EL (cell line): ENCODE measurements around the gene ARFIP1.
"Not testable (repeated sequence)": the region's sequence is repeated elsewhere in the genome, so short reads cannot be mapped to it uniquely, and the experiment has no call there.

Source experiments
- DNase-seq: peaks from one replicate; pipeline ENCODE4 v3.0.0-alpha.2; 2016

ARFIP1 gene

GRCh38 chr4:152847376-152847775 is 67.6 kb downstream of the ARFIP1 start:
- no peak for DNase-seq

DNA sequence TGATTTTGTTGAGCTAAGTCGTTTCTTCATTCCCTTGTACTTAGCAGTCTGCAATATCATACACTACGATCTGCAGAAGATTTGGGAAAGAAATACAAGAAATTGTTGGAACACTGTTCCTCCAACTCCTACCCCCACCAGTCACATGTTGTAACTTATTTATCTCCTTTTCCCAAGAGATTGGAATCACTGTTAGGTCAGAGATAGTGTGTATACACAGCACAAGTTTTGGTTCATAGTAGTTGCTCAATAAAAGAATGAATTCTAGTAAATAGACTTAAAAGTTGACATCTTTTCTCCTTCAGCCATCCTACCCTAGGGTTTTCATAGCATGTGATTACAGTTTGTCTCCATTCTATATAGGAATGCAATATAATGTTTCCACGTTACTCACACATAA is 68.8 kb downstream of the ARFIP1 start:
- DNase-seq, result no peak

- no peak for DNase-seq
Observed at GRCh38 chr4:152849350-152849749, 69.6 kb downstream of the ARFIP1 start.

DNA sequence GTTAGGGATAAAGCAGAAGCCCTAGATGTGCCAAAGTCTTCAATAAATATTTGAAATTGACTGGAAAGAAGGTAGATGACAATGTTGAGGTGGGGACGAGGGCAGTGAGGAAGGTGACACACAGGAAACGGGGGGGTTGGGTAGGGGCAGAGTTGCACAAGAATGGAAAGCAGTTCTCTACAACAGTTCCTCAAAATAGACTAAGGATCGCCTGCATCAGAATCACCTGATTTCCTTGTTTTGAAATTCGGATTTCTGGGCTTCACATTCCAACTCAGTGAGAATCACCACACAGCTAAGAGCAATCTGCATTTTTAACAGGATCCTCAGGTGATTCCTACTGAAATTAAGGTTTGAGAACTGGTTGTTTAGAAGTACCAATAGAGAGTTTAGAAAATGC is 70.6 kb downstream of the ARFIP1 start:
- DNase-seq, result peak; percentile 12

- DNase-seq, result no peak
Observed at GRCh38 chr4:152851226-152851625, 71.5 kb downstream of the ARFIP1 start.

GRCh38 chr4:152853293-152853692 is 73.5 kb downstream of the ARFIP1 start:
- no peak for DNase-seq

- DNase-seq, result not testable (repeated sequence)
Observed at GRCh38 chr4:152854016-152854415, 74.3 kb downstream of the ARFIP1 start.

GRCh38 chr4:152856960-152857359 is 77.2 kb downstream of the ARFIP1 start:
- no peak for DNase-seq

GRCh38 chr4:152858934-152859333 is 79.2 kb downstream of the ARFIP1 start:
- no peak for DNase-seq

GRCh38 chr4:152860046-152860445 is 80.3 kb downstream of the ARFIP1 start:
- peak; percentile 28 for DNase-seq

GRCh38 chr4:152862608-152863007 is 82.9 kb downstream of the ARFIP1 start:
- DNase-seq, result no peak

GRCh38 chr4:152864361-152864760 is 84.6 kb downstream of the ARFIP1 start:
- no peak for DNase-seq

DNA sequence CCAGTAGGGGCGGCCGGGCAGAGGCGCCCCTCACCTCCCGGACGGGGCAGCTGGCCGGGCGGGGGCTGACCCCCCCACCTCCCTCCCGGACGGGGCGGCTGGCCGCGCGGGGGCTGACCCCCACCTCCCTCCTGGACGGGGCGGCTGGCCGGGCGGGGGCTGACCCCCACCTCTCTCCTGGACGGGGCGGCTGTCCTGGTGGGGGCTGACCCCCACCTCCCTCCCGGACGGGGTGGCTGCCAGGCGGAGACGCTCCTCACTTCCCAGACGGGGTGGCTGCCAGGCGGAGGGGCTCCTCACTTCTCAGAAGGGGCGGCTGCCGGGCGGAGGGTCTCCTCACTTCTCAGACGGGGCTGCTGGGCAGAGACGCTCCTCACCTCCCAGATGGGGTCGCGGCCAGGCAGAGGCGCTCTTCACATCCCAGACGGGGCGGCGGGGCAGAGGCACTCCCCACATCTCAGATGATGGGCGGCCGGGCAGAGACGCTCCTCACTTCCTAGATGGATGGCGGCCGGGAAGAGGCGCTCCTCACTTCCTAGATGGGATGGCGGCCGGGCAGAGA is 86.8 kb downstream of the ARFIP1 start:
- DNase-seq, result not testable (repeated sequence)

DNA sequence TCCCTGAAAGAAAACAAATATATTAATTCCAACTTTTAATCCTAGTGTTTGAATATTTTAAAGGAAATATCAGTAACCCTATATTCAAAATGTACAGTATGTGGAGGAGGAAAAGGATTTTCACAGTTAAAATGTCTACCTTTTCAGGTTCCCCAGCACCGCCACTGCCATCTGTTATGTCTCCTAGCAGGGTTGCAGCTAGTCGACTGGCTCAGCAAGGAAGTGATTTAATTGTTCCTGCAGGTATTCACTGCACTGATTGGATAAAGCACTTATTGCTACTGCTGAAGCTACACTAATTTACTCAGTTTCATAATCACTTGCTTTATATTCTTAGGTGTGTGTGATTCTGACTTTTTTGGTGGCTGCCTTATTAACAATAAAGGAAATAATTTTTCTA is 90.9 kb downstream of the ARFIP1 start:
- DNase-seq, result no peak

DNA sequence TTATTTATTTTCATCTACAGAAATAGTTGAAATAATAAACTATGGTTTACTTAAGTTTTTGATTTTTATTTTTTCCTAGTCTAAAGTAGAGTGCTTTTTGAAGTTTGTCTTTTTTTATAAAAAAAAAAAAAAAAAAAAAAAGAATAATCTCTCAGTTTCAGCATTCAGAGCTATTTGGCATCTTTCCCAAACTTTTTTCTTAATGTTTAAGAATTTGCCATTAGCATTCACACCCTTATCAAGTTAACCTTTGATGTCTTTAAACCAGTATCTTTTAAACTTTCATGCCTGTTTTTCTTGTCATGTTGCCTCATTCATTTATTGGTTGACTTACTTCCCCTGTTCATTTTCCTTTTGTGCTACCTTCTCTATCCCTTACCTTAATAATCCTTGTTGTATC is 95.5 kb downstream of the ARFIP1 start:
- DNase-seq, result no peak

- no peak for DNase-seq
Observed at GRCh38 chr4:152877868-152878267, 98.1 kb downstream of the ARFIP1 start.

- DNase-seq, result no peak
Observed at GRCh38 chr4:152880263-152880662, 100.5 kb downstream of the ARFIP1 start.

DNA sequence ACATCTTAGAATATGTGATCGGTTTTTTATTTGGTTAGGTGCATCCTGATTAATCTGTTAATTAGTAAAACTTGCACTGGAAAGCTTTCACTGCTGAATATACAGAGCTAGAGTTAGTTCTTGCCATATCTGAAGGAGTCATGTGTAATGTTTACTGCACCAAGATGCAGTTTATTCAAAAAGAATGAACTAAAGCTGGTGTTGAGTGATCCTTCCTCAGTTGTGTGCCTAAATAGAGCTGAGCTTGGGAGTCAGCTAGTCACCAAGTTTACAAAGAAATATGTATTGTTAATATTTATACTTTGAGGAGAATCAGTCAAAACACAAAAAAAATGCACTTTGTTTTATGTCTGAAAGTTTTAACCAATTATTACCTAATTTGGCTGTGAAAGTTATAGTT is 102.2 kb downstream of the ARFIP1 start:
- DNase-seq, result no peak

- no peak for DNase-seq
Observed at GRCh38 chr4:152885185-152885584, 105.4 kb downstream of the ARFIP1 start.

GRCh38 chr4:152886201-152886600 is 106.4 kb downstream of the ARFIP1 start:
- DNase-seq, result no peak

- DNase-seq, result no peak
Observed at GRCh38 chr4:152887981-152888380, 108.2 kb downstream of the ARFIP1 start.

GRCh38 chr4:152892974-152893373 is 113.2 kb downstream of the ARFIP1 start:
- no peak for DNase-seq

DNA sequence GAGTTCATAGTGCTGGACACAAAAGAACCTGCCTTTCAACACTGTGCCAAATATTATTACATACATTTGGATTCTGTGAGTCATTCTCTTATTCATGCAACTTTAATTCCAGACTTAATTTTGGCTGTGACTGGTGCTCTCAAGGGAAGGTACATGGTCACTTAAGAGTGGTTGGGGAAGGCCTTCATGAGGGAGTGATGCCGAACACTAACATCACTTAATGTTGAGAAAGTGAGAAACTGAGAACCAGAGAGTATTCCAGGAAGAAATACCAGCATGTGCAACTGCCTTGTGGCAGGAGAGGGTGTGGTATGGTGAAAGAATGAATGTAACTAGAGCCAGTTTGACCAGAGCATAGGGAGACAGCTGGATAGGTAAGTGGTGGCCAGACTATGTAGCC is 114.9 kb downstream of the ARFIP1 start:
- peak; percentile 60 for DNase-seq

GRCh38 chr4:152896811-152897210 is 117.1 kb downstream of the ARFIP1 start:
- DNase-seq, result no peak

GRCh38 chr4:152898133-152898532 is 118.4 kb downstream of the ARFIP1 start:
- not testable (repeated sequence) for DNase-seq

DNA sequence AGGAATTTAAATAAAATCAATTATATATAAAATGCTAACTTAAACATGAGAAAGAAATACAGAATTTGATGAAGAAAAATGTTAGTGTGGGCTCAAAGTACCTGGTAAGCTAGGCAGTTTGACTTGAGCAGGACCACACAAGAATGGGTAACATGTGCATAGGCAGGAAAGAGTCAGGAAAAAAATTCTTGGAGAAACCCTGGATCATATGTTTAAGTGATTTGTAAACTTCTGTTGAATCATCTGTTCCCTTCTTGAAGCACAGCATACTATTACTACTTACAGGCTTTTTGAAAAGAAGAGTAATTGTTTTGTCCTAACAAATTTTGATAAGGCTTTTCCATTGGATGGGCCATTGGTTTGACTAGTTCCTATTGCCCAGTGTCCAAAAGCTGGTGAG is 118.9 kb downstream of the ARFIP1 start:
- no peak for DNase-seq
